OCI-LY3 (cell line): Measurements from ENCODE around the gene C4B.

Source experiments
- EZH2phosphoT487 ChIP-seq: fragments of 200-600 bp; shearing (Covaris generic); IDR thresholded peaks from 2 replicates; pipeline ENCODE4 v1.6.1; 2018; ENCODE audit warnings: antibody characterized with exemption, mixed run types, low read depth
- TF ChIP-seq, protein P1 (sequence below): fragments of 200-600, 300-600 bp; sonication (generic); IDR thresholded peaks from 2 replicates; pipeline ENCODE4 v1.5.1; 2014; ENCODE audit warnings: antibody characterized with exemption, low read length, low read depth

GRCh38 chr6:32056254-32056653 lies 41.7 kb downstream of the C4B start:
- TF ChIP-seq, protein P1, sequence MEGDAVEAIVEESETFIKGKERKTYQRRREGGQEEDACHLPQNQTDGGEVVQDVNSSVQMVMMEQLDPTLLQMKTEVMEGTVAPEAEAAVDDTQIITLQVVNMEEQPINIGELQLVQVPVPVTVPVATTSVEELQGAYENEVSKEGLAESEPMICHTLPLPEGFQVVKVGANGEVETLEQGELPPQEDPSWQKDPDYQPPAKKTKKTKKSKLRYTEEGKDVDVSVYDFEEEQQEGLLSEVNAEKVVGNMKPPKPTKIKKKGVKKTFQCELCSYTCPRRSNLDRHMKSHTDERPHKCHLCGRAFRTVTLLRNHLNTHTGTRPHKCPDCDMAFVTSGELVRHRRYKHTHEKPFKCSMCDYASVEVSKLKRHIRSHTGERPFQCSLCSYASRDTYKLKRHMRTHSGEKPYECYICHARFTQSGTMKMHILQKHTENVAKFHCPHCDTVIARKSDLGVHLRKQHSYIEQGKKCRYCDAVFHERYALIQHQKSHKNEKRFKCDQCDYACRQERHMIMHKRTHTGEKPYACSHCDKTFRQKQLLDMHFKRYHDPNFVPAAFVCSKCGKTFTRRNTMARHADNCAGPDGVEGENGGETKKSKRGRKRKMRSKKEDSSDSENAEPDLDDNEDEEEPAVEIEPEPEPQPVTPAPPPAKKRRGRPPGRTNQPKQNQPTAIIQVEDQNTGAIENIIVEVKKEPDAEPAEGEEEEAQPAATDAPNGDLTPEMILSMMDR: no peak
- TF ChIP-seq EZH2phosphoT487: no peak
